Activated gamma-delta T cell (primary cell): ENCODE data around the gene ZBTB7A.

Source experiments
- DNase-seq: peaks from one replicate; lab custom pipeline; 2025; lab: John Stamatoyannopoulos, UW

Gene ZBTB7A

GRCh38 chr19:4094291-4094690 lies 27.6 kb upstream of the ZBTB7A start:
- no peak for DNase-seq

- DNase-seq, result no peak
Measured at GRCh38 chr19:4093643-4094175, 27.0 kb upstream of the ZBTB7A start.

- DNase-seq, result no peak
Measured at GRCh38 chr19:4090356-4091220, 23.9 kb upstream of the ZBTB7A start.

DNA sequence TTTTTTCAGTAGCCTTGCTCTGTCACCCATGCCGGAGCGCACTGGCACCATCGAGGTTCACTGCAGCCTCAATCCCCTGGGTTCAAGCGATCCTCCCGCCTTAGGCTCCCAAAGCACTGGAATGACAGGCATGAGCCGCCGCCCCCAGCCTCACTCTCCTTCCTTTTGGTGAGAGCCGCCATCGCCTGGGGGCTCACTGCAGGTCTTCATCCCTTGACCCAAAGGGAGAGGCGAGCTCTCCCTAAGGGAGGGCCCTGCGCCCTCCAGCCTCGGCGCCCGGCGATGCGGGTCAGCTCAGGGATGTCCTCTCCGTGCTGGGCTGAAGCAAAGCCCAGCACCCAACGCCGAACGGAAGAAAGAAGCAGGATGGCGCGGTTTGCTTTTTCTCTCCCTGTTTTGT lies 23.2 kb upstream of the ZBTB7A start:
- DNase-seq, result no peak

GRCh38 chr19:4089400-4089908 lies 22.8 kb upstream of the ZBTB7A start:
- DNase-seq, result peak; percentile 44

- DNase-seq, result no peak
Measured at GRCh38 chr19:4088975-4089374, 22.3 kb upstream of the ZBTB7A start.

DNA sequence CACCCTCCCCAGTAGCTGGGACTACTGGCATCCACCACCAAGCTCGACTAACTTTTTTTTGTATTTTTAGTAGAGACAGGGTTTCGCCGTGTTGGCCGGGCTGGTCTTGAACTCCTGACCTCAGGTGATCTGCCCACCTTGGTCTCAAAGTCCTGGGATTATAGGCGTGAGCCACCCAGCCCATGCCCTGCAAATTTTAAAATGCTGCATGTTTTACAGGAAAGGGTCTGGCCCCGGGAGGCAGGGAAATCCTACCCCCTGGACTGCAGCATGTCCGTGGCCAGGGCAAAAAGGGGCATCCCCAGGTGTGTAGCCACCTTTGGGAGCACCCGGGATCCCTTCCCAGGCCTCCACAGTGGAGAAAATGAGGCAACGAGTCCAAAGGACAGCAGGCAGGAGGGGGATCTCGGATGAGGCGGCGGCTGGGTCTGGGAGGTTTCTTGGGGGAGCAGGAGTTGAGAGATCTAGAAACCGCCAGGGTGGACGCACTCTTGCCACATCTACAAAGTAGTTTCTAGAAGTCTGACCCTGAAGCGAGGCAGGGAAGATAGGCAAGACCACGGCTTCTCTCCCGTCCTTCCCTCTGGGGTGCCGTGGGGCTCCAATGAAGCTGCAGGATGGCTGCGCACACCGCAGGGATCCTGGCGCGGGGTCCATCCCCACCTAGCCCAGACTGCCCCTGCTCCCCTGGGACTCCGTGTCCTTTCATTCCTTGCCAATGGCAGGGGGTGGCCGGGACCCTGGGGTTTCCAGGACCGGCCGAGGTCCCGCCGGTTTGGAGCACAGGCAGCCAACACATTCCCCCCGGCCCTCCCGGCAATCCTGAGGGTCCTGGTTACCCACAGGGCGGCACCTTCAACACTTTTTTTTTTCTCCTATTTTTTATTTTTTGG lies 21.3 kb upstream of the ZBTB7A start:
- DNase-seq, result no peak

GRCh38 chr19:4086411-4086867 lies 19.7 kb upstream of the ZBTB7A start:
- DNase-seq, result no peak

DNA sequence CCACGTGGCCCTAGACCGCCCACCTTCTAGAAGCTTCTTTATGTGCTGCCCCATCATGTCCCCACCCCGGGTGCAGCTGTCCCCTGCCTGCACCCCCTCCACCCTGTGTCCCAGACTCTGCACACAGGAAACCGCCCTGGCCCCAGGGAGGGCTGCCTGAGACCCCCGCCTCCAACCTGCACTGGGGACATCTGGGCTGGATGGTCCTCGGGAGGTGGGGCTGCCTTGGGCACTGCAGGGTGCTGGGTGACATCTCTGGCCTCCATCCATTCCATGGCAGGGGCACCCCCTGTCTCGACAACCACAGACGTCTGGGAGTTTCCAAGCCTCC lies 17.8 kb upstream of the ZBTB7A start:
- DNase-seq, result no peak

DNA sequence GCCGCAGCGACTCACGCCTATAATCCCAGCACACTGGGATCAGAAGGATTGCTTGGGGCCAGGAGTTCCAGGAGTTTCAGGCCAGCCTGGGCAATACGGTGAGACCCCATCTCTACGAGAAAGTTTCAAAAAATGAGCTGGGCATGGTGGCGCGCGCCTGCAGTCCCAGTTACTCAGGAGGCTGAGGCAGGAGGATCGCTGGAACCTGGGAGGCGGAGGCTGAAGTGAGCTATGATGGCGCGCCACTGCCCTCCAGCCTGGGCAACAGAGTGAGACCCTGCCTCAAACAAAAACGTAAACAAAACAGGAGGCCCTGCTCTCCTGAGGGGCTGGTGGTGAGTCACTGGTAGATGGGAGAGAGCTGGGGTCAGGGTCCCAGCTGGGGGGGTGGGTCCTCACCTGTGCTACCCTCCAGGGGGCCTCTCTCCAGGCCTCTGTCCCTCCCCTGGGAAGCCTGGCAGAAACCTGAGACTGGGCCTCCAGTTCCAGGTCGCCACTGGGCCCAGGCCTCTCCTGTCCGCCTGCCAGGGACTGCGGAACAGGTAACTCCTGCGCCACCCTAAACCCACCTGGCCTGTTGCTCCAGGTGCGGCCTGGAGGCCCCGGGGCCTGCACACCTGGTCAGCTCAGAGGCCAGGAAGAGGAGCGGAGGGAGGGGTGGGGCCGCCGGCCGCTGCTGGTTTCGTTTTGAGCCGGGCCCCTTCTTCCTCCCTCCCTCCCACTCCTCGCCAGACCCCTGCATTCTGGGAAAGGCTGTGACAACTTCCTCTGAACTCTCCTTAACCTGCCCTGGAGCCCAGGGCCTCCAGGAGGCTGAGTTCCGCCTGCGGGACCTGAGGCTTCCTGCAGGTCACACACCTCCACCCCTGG lies 17.2 kb upstream of the ZBTB7A start:
- no peak for DNase-seq

DNA sequence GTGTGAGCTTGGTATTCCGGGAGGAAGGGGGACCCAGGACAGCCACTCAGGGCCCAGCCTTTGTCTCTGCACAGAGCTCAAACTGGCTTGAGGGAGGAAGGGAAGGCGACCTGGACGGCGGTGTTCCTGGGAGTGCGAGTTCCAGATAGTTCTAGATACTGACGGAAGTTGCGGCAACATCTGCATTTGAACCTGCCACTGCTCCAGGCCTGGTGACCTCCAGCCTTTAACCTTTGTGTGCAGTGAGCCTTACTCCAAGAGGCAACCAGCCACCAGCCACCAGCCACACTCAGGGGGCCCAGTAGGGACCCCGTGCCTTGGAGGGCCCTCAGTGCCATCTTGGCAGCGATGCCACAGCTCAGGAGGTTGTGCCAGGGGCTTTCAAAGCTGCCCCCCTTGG lies 15.5 kb upstream of the ZBTB7A start:
- no peak for DNase-seq

DNA sequence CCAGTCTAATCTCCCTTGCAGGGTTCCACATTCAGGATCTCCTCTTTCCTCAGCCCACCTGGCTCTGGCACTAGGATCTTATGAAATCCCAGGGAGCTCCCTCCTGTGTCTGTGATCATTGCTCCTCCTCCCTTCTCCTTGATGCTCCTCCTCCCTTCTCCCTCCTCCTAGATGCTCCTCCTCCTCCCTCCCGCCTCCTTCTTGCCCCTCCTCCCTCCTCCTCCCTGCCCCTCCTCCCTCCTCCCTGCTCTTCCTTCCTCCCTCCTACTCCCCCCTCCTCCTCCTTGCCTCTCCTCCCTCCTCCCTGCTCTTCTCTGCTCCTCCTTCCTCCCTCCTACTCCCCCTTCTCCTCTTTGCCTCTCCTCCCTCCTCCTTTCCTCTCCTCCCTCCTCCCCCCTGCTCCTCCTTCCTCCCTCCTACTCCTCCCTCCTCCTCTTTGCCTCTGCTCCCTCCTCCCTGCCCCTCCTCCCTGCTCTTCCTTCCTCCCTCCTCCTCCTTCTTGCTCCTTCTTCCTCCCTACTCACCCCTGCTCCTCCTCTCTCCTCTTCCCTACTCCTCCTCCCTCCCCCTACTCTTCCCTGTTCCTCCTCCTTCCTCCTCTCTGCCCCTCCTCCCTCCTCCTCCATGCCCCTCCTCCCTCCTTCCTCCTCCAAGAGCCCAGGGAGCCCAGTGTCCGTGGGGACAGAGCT lies 14.9 kb upstream of the ZBTB7A start:
- DNase-seq, result no peak

GRCh38 chr19:4080473-4080872 lies 13.8 kb upstream of the ZBTB7A start:
- DNase-seq, result no peak

DNA sequence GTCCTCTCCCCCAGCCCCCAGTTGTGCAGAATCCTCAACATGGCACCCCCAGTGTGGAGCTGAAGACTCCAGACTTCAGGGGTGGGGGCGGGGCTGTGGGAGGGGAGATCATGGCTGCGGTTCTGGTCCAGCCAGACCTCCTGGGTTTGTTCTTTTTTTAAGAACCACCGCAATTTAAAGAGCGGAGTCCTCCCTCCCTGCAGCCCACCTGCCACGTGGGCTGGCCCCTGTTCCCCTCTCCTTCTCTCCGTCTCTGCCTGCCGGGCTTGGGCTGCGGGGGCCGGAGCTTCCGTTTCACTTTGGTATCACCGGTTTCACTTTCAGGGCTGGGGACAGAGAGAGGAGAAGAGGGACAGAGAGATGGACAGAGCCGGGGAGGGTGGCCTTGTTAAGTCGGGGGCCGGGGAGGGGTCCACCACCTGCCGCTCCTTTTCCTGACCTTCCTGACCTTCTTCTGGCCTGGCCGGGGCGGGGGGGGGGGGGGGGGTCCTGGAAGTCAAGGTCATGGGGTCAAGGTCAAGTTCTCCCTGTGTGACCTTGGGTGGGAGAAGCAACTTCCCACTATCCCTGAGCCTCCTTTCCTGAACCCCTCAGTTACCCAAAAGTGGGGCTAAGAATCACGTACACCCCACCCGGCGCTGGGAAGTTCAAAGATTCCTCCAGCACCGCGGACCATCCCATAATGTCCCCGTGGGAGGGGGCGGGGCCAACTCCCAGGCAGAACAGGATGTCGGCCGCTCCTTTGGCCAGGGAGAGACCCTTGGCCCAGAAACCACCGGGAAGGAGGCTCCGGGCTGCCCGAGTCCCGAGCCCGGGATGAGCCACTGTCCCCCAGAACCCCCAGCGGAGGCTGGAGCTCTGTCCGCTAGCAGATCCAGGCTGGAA lies 11.3 kb upstream of the ZBTB7A start:
- DNase-seq, result no peak

GRCh38 chr19:4077007-4077374 lies 10.3 kb upstream of the ZBTB7A start:
- DNase-seq, result no peak

- DNase-seq, result no peak
Measured at GRCh38 chr19:4075373-4075772, 8.7 kb upstream of the ZBTB7A start.

DNA sequence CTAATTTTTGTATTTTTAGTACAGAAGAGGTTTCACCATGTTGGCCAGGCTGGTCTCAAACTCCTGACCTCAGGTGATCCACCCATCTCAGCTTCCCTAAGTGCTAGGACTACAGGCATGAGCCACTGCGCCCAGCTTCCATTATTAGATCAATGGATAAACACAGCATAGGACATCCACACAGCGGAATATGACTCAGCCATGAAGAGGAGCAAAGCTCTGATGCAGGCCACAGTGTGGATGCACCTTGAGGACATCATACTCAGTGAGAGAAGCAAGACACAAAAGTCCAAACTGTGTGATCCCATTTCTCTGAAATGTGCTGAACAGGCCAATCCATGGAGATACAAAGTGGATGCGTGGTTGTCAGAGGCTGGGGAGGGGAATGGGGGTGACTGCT lies 4.9 kb upstream of the ZBTB7A start:
- no peak for DNase-seq

- no peak for DNase-seq
Measured at GRCh38 chr19:4069331-4069959, 2.7 kb upstream of the ZBTB7A start.
